WTC11 (cell line): ENCODE results near the gene SPIRE2. TPM values are rescaled to one million over a fixed set of nuclear protein-coding genes. Genes with fewer than 3 reads are reported as not detected.

ENCODE experiments used
- ATAC-seq: fragments of 200-7000 bp; cut with Tn5 transposase; 2 replicates; pipeline ENCODE4 v1.10.0; 2021; ENCODE audit warnings: mild to moderate bottlenecking, moderate library complexity
- CTCF ChIA-PET: fragments of 300-600 bp; sonication (Branson Sonifier 250); formaldehyde crosslinking; loops from one replicate; lab custom pipeline; 2021; ENCODE audit warnings: antibody characterized with exemption; lab: Charles Lee
- POLR2A ChIA-PET: fragments of 350-600 bp; sonication (Branson Sonifier 250); formaldehyde crosslinking; loops from one replicate; lab custom pipeline; 2021; ENCODE audit warnings: antibody characterized with exemption; lab: Charles Lee
- DNase-seq: peaks from one replicate; pipeline ENCODE4 v3.0.0; 2021; ENCODE audit warnings: low spot score
- H3K27ac Mint-ChIP-seq: 2 replicates; pipeline ENCODE4 v1.8.0; 2021; ENCODE audit warnings: mixed read lengths
- H3K27me3 Mint-ChIP-seq: 2 replicates; pipeline ENCODE4 v1.8.0; 2021; ENCODE audit warnings: low read depth, mild to moderate bottlenecking, moderate library complexity, mixed read lengths
- H3K36me3 Mint-ChIP-seq: 2 replicates; pipeline ENCODE4 v1.8.0; 2021; ENCODE audit warnings: mixed read lengths
- H3K4me1 Mint-ChIP-seq: 2 replicates; pipeline ENCODE4 v1.8.0; 2022; ENCODE audit warnings: mixed read lengths
- H3K4me3 Mint-ChIP-seq: 2 replicates; pipeline ENCODE4 v1.8.0; 2021; ENCODE audit warnings: mild to moderate bottlenecking, moderate library complexity, mixed read lengths
- H3K9me3 Mint-ChIP-seq: 2 replicates; pipeline ENCODE4 v1.8.0; 2021; ENCODE audit warnings: mixed read lengths
- ARID4B ChIP-seq: sonication (generic); formaldehyde crosslinking; IDR thresholded peaks from 2 replicates; pipeline ENCODE4 v1.8.0; 2023; ENCODE audit warnings: missing genetic modification reagents, mild to moderate bottlenecking, borderline replicate concordance
- ATF2 ChIP-seq: sonication (generic); formaldehyde crosslinking; IDR thresholded peaks from 2 replicates; pipeline ENCODE4 v1.8.1; 2022; ENCODE audit warnings: low read depth, missing genetic modification reagents, borderline replicate concordance
- CREB1 ChIP-seq: sonication (generic); formaldehyde crosslinking; IDR thresholded peaks from 2 replicates; pipeline ENCODE4 v1.8.0; 2023; ENCODE audit warnings: mild to moderate bottlenecking, missing genetic modification reagents
- FOXK1 ChIP-seq: sonication (generic); formaldehyde crosslinking; IDR thresholded peaks from 2 replicates; pipeline ENCODE4 v1.8.0; 2022; ENCODE audit warnings: mild to moderate bottlenecking, moderate library complexity, missing genetic modification reagents
- NFE2L1 ChIP-seq: sonication (generic); formaldehyde crosslinking; IDR thresholded peaks from 2 replicates; pipeline ENCODE4 v1.8.1; 2023; ENCODE audit warnings: missing genetic modification reagents
- OVOL2 ChIP-seq: fragments of 250-450 bp; sonication (Bioruptor Pico); IDR thresholded peaks from 2 replicates; pipeline ENCODE4 v1.9.0; 2021; ENCODE audit warnings: mild to moderate bottlenecking, borderline replicate concordance
- PRRX2 ChIP-seq: fragments of 250-450 bp; sonication (Bioruptor Pico); IDR thresholded peaks from 2 replicates; pipeline ENCODE4 v1.8.0; 2021; ENCODE audit warnings: mild to moderate bottlenecking
- TP53 ChIP-seq: sonication (generic); formaldehyde crosslinking; IDR thresholded peaks from 2 replicates; pipeline ENCODE4 v1.8.1; 2023; ENCODE audit warnings: mild to moderate bottlenecking, missing genetic modification reagents
- ZBTB21 ChIP-seq: sonication (generic); formaldehyde crosslinking; IDR thresholded peaks from 2 replicates; pipeline ENCODE4 v1.8.1; 2023; ENCODE audit warnings: mild to moderate bottlenecking, missing genetic modification reagents, borderline replicate concordance
- ZMAT4 ChIP-seq: fragments of 250-450 bp; sonication (Bioruptor Pico); IDR thresholded peaks from 2 replicates; pipeline ENCODE4 v1.9.0; 2021; ENCODE audit warnings: mild to moderate bottlenecking
- ZNF423 ChIP-seq: fragments of 250-450 bp; sonication (Bioruptor Pico); IDR thresholded peaks from 2 replicates; pipeline ENCODE4 v2.1.2; 2022; ENCODE audit warnings: mild to moderate bottlenecking, moderate library complexity
- total RNA-seq: library from RNA; stranded (reverse); gene quantifications from 3 replicates; pipeline ENCODE4 v1.2.3, GENCODE V29; 2021
- TF ChIP-seq, protein P1 (sequence below): fragments of 250-450 bp; sonication (Bioruptor Pico); IDR thresholded peaks from 2 replicates; pipeline ENCODE4 v2.1.2; 2022; ENCODE audit warnings: mild to moderate bottlenecking, moderate library complexity
- TF ChIP-seq, protein P2 (sequence below): sonication (generic); formaldehyde crosslinking; IDR thresholded peaks from 2 replicates; pipeline ENCODE4 v1.8.0; 2022; ENCODE audit warnings: mild to moderate bottlenecking, missing genetic modification reagents
- TF ChIP-seq, protein P3 (sequence below): fragments of 250-450 bp; sonication (Bioruptor Pico); IDR thresholded peaks from 2 replicates; pipeline ENCODE4 v1.9.0; 2021; ENCODE audit warnings: mild to moderate bottlenecking

Gene SPIRE2
- total RNA-seq, 1 experiment from 2014 or later: 19.7 TPM

GRCh38 chr16:89890200-89890599, 61.9 kb downstream of the SPIRE2 start:
- POLR2A ChIA-PET: no interaction called here
- Mint-ChIP-seq H3K27me3 (no peaks in the 10 kb centered on the region), H3K4me1 (no peaks in the 10 kb centered on the region), H3K9me3 (no peaks in the 10 kb centered on the region), H3K4me3 (no peak overlapping the region), H3K27ac (no peak overlapping the region), H3K36me3 (peaks cover 33% of the 10 kb centered on the region)
- CTCF ChIA-PET: interaction anchor here (1.0 to 1.8 kb wide), 2 partner anchors 20 to 29 kb away, joined by 3 to 11 read pairs; partner anchors contain the start of gene MC1R
- TF ChIP-seq, protein P1, sequence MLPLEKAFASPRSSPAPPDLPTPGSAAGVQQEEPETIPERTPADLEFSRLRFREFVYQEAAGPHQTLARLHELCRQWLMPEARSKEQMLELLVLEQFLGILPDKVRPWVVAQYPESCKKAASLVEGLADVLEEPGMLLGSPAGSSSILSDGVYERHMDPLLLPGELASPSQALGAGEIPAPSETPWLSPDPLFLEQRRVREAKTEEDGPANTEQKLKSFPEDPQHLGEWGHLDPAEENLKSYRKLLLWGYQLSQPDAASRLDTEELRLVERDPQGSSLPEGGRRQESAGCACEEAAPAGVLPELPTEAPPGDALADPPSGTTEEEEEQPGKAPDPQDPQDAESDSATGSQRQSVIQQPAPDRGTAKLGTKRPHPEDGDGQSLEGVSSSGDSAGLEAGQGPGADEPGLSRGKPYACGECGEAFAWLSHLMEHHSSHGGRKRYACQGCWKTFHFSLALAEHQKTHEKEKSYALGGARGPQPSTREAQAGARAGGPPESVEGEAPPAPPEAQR: no peak
- TF ChIP-seq ZNF423 (CRISPR knock-in tag) (no peak), ARID4B (no peak), FOXK1 (CRISPR knock-in tag) (no peak), ZBTB21 (no peak), OVOL2 (CRISPR knock-in tag) (no peak), ATF2 (CRISPR knock-in tag) (no peak), TP53 (CRISPR knock-in tag) (no peak), NFE2L1 (CRISPR knock-in tag) (no peak), CREB1 (no peak), PRRX2 (CRISPR knock-in tag) (no peak), ZMAT4 (CRISPR knock-in tag) (no peak)
- TF ChIP-seq, protein P2, sequence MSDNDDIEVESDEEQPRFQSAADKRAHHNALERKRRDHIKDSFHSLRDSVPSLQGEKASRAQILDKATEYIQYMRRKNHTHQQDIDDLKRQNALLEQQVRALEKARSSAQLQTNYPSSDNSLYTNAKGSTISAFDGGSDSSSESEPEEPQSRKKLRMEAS (CRISPR knock-in tag): no peak
- TF ChIP-seq, protein P3, sequence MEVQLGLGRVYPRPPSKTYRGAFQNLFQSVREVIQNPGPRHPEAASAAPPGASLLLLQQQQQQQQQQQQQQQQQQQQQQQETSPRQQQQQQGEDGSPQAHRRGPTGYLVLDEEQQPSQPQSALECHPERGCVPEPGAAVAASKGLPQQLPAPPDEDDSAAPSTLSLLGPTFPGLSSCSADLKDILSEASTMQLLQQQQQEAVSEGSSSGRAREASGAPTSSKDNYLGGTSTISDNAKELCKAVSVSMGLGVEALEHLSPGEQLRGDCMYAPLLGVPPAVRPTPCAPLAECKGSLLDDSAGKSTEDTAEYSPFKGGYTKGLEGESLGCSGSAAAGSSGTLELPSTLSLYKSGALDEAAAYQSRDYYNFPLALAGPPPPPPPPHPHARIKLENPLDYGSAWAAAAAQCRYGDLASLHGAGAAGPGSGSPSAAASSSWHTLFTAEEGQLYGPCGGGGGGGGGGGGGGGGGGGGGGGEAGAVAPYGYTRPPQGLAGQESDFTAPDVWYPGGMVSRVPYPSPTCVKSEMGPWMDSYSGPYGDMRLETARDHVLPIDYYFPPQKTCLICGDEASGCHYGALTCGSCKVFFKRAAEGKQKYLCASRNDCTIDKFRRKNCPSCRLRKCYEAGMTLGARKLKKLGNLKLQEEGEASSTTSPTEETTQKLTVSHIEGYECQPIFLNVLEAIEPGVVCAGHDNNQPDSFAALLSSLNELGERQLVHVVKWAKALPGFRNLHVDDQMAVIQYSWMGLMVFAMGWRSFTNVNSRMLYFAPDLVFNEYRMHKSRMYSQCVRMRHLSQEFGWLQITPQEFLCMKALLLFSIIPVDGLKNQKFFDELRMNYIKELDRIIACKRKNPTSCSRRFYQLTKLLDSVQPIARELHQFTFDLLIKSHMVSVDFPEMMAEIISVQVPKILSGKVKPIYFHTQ (CRISPR knock-in tag): no peak
- DNase-seq (no peak), ATAC-seq (no peak)
